ENCODE results near the gene IGFLR1.

IGFLR1 gene

GRCh38 chr19:35755131-35755549 lies 12.9 kb upstream of the IGFLR1 start:
- TF ChIP-seq GATA2 (IDR thresholded peaks at IDR 0.05; ENCODE audit: low read depth, low read length) (no peak), GATA3 (IDR thresholded peaks at IDR 0.05; ENCODE audit: low read depth, low read length) (no peak)

GRCh38 chr19:35754370-35755130 lies 12.3 kb upstream of the IGFLR1 start:
- no peak for TF ChIP-seq GATA2 (IDR thresholded peaks at IDR 0.05; ENCODE audit: low read depth, low read length)
- no peak for TF ChIP-seq GATA3 (IDR thresholded peaks at IDR 0.05; ENCODE audit: low read depth, low read length)

GRCh38 chr19:35753634-35754369 lies 11.6 kb upstream of the IGFLR1 start:
- TF ChIP-seq GATA3 (IDR thresholded peaks at IDR 0.05; ENCODE audit: low read depth, low read length): no peak
- no peak for TF ChIP-seq GATA2 (IDR thresholded peaks at IDR 0.05; ENCODE audit: low read depth, low read length)

GRCh38 chr19:35752746-35753350 lies 10.6 kb upstream of the IGFLR1 start:
- TF ChIP-seq GATA3 (IDR thresholded peaks at IDR 0.05; ENCODE audit: low read depth, low read length): no peak
- no peak for TF ChIP-seq GATA2 (IDR thresholded peaks at IDR 0.05; ENCODE audit: low read depth, low read length)

GRCh38 chr19:35751839-35752745 lies 9.8 kb upstream of the IGFLR1 start:
- TF ChIP-seq GATA2 (IDR thresholded peaks at IDR 0.05; ENCODE audit: low read depth, low read length) (no peak), GATA3 (IDR thresholded peaks at IDR 0.05; ENCODE audit: low read depth, low read length) (no peak)

- TF ChIP-seq GATA3 (IDR thresholded peaks at IDR 0.05; ENCODE audit: low read depth, low read length) (no peak), GATA2 (IDR thresholded peaks at IDR 0.05; ENCODE audit: low read depth, low read length) (no peak)
Measured at GRCh38 chr19:35750167-35750566, 7.9 kb upstream of the IGFLR1 start.

GRCh38 chr19:35748106-35749020 lies 6.1 kb upstream of the IGFLR1 start, which contains the start of gene LIN37:
TSS of gene LIN37 (plus strand) at chr19:35748576. CDS start at chr19:35748725, 149 bp downstream.
- TF ChIP-seq GATA2 (IDR thresholded peaks at IDR 0.05; ENCODE audit: low read depth, low read length): no peak
- no peak for TF ChIP-seq GATA3 (IDR thresholded peaks at IDR 0.05; ENCODE audit: low read depth, low read length)

GRCh38 chr19:35746531-35746930 lies 4.3 kb upstream of the IGFLR1 start:
- TF ChIP-seq GATA3 (IDR thresholded peaks at IDR 0.05; ENCODE audit: low read depth, low read length): no peak
- no peak for TF ChIP-seq GATA2 (IDR thresholded peaks at IDR 0.05; ENCODE audit: low read depth, low read length)

- TF ChIP-seq GATA2 (IDR thresholded peaks at IDR 0.05; ENCODE audit: low read depth, low read length) (no peak), GATA3 (IDR thresholded peaks at IDR 0.05; ENCODE audit: low read depth, low read length) (no peak)
Measured at GRCh38 chr19:35746087-35746462, 3.8 kb upstream of the IGFLR1 start.

GRCh38 chr19:35745328-35746086 lies 3.3 kb upstream of the IGFLR1 start, which contains the start of the genes PSENEN and U2AF1L4:
TSS of gene PSENEN (plus strand) at chr19:35745651. CDS start at chr19:35745931, 280 bp downstream.
TSS of gene U2AF1L4 (minus strand) at chr19:35745418. CDS start at chr19:35745391, 27 bp downstream.
- TF ChIP-seq GATA3 (IDR thresholded peaks at IDR 0.05; ENCODE audit: low read depth, low read length) (no peak), GATA2 (IDR thresholded peaks at IDR 0.05; ENCODE audit: low read depth, low read length) (no peak)

- TF ChIP-seq GATA3 (IDR thresholded peaks at IDR 0.05; ENCODE audit: low read depth, low read length) (no peak), GATA2 (IDR thresholded peaks at IDR 0.05; ENCODE audit: low read depth, low read length) (no peak)
Measured at GRCh38 chr19:35744430-35745327, 2.4 kb upstream of the IGFLR1 start.
